ENCODE measurements around the gene WDR54. TPM values are rescaled to one million over a fixed set of nuclear protein-coding genes. Genes with fewer than 3 reads are reported as not detected.
A peak's percentile ranks its signal among the peaks of the same experiment; 100 is the strongest.

The WDR54 gene
- total and polyA plus RNA-seq, 4 donors = 1.7 to 4.2 (median 3.1) TPM

GRCh38 chr2:74384051-74384450, 37.5 kb upstream of the WDR54 start:
- Histone ChIP-seq H3K27me3 (ENCODE audit: control insufficient read depth in 4 of 4, insufficient read depth in 4 of 4, low read length in 3 of 4) (no peaks in the 10 kb centered on the region), H3K27ac (ENCODE audit: low read depth in 1 of 2, low read length in 2 of 2) (peak overlapping the region; percentile 61 to 83), H3K9me3 (ENCODE audit: control insufficient read depth in 4 of 4, low read length in 3 of 4) (no peaks in the 10 kb centered on the region), H3K4me3 (ENCODE audit: low read depth in 1 of 3, low read length in 3 of 3) (no peak overlapping the region), H3K36me3 (ENCODE audit: control insufficient read depth in 4 of 4, insufficient read depth in 3 of 4, low read depth in 1 of 4, low read length in 3 of 4) (no peaks in the 10 kb centered on the region), H3K9ac (ENCODE audit: low read depth in 1 of 2, low read length in 2 of 2) (no peak overlapping the region), H3K4me1 (ENCODE audit: control insufficient read depth in 4 of 4, insufficient read depth in 4 of 4, low read length in 3 of 4) (peaks cover 7 to 24% (median 11%) of the 10 kb centered on the region in 4 donors)
- 90% methylated on average over 3 of the region's 3 CpGs for WGBS
- TF ChIP-seq EGR1 (IDR thresholded peaks at IDR 0.05; ENCODE audit: low read depth in 2 of 2) (no peak), MAX (IDR thresholded peaks at IDR 0.05) (no peak), CTCF (IDR thresholded peaks at IDR 0.05; ENCODE audit: low read depth, low read length, missing input control) (no peak), GABPA (IDR thresholded peaks at IDR 0.05 in 1 of 2, conservative IDR thresholded peaks at IDR 0.05 in 1 of 2) (no peak), HNF4A (conservative IDR thresholded peaks at IDR 0.05) (no peak), SP1 (IDR thresholded peaks at IDR 0.05) (no peak), ATF3 (IDR thresholded peaks at IDR 0.05) (no peak), ZBTB33 (IDR thresholded peaks at IDR 0.05) (no peak), RXRA (IDR thresholded peaks at IDR 0.05) (no peak), YY1 (IDR thresholded peaks at IDR 0.05) (no peak), REST (IDR thresholded peaks at IDR 0.05) (no peak), RAD21 (IDR thresholded peaks at IDR 0.05) (no peak), FOXA1 (IDR thresholded peaks at IDR 0.05) (no peak), HNF4G (IDR thresholded peaks at IDR 0.05) (no peak)
- DNase-seq (ENCODE audit: low spot score) = no peak

- Histone ChIP-seq H3K27ac (ENCODE audit: low read depth in 1 of 2, low read length in 2 of 2) (no peak overlapping the region), H3K4me3 (ENCODE audit: low read depth in 1 of 3, low read length in 3 of 3) (no peak overlapping the region), H3K36me3 (ENCODE audit: control insufficient read depth in 4 of 4, insufficient read depth in 3 of 4, low read depth in 1 of 4, low read length in 3 of 4) (no peaks in the 10 kb centered on the region), H3K4me1 (ENCODE audit: control insufficient read depth in 4 of 4, insufficient read depth in 4 of 4, low read length in 3 of 4) (peaks cover 4 to 27% (median 14%) of the 10 kb centered on the region in 4 donors), H3K27me3 (ENCODE audit: control insufficient read depth in 4 of 4, insufficient read depth in 4 of 4, low read length in 3 of 4) (no peaks in the 10 kb centered on the region), H3K9me3 (ENCODE audit: control insufficient read depth in 4 of 4, low read length in 3 of 4) (no peaks in the 10 kb centered on the region), H3K9ac (ENCODE audit: low read depth in 1 of 2, low read length in 2 of 2) (no peak overlapping the region)
- WGBS = 82% methylated on average over 8 of the region's 8 CpGs
- no peak for DNase-seq (ENCODE audit: low spot score)
- TF ChIP-seq MAX (IDR thresholded peaks at IDR 0.05) (no peak), HNF4G (IDR thresholded peaks at IDR 0.05) (no peak), GABPA (IDR thresholded peaks at IDR 0.05 in 1 of 2, conservative IDR thresholded peaks at IDR 0.05 in 1 of 2) (no peak), FOXA1 (IDR thresholded peaks at IDR 0.05) (no peak), ZBTB33 (IDR thresholded peaks at IDR 0.05) (no peak), TAF1 (conservative IDR thresholded peaks at IDR 0.05) (no peak)
Observed at GRCh38 chr2:74385396-74385795, 36.1 kb upstream of the WDR54 start.

Data from liver (tissue), 9 donors.